Right atrium auricular region (tissue), 2 donors: ENCODE results near the gene CPEB4. TPM values are rescaled to one million over a fixed set of nuclear protein-coding genes. Genes with fewer than 3 reads are reported as not detected.
A peak's percentile ranks its signal among the peaks of the same experiment; 100 is the strongest.

Experiments used
- DNase-seq: peaks from one replicate; pipeline ENCODE4 v3.0.0-alpha.2; 2019; ENCODE audit warnings: low spot score
- H3K27ac ChIP-seq, 2 donors: fragments of 200-600 bp; sonication (generic); 1 replicate in 1 of 2; 2 replicates in 1 of 2; pipeline ENCODE4 v1.5.1; 2016 to 2019
- H3K27me3 ChIP-seq, 2 donors: fragments of 200-600 bp; sonication (generic); one replicate each; pipeline versions ENCODE4 v1.5.1 to v1.6.0; 2017 to 2019
- H3K36me3 ChIP-seq: fragments of 200-600 bp; sonication (generic); one replicate; pipeline ENCODE4 v1.5.1; 2016
- H3K4me1 ChIP-seq, 2 donors: fragments of 200-600 bp; sonication (generic); one replicate each; pipeline versions ENCODE4 v1.5.1 to v1.6.0; 2017 to 2019
- H3K4me3 ChIP-seq, 2 donors: fragments of 200-600 bp; sonication (generic); 1 replicate in 1 of 2; 2 replicates in 1 of 2; pipeline ENCODE4 v1.5.1; 2017 to 2019; ENCODE audit warnings: mild to moderate bottlenecking in 1 of 2, moderate library complexity in 1 of 2
- H3K9me3 ChIP-seq, 2 donors: fragments of 200-600 bp; sonication (generic); one replicate each; pipeline ENCODE4 v1.5.1; 2019
- total RNA-seq, 2 donors: library from RNA; depleted of rRNA; stranded (reverse); fragments of >200 nt; gene quantifications; one replicate each; pipeline ENCODE4 v1.1.0, GENCODE V29; 2016
- TF ChIP-seq, protein P1 (sequence below), 2 donors: fragments of 200-600 bp; sonication (generic); IDR thresholded peaks; one replicate each; pipeline ENCODE4 v1.5.1; 2019; ENCODE audit warnings: antibody characterized with exemption in 2 of 2

Gene CPEB4
- total RNA-seq, 2 donors from 2014 or later: 79.5 to 127 TPM

DNA sequence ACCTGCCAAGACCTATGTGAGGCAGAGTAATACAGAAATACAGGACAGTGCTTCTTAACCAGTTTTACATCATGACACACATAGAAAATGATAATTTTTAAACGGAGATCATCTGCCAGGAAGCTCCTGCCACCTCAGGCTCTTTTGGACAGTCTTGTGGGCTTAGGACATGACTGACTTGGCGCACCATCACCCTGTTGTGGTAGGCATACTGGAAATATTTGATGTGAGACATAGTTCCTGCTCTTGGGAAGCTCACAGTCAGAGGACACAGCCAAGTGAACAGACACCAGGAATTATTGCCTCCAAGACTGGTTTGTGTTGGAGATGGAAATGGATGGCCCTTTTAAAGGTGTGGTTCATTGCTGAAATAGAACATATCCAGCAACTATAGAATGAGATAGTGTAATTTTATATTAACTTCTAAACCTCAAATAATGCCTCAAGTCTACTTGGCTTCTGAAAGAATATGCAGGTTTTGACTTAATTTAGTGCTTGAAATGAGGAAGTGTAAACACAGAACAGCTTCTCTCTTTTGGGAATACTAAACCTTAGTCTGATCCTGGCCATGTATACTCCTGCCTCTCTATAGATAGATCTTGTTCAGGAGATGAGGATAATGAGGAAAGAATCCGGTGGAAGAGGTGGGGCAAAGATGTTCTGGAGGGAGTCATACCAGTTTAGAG, 19.7 kb downstream of the CPEB4 start:
- H3K27ac ChIP-seq: peak overlapping the region; percentile 76 to 83
- TF ChIP-seq, protein P1, sequence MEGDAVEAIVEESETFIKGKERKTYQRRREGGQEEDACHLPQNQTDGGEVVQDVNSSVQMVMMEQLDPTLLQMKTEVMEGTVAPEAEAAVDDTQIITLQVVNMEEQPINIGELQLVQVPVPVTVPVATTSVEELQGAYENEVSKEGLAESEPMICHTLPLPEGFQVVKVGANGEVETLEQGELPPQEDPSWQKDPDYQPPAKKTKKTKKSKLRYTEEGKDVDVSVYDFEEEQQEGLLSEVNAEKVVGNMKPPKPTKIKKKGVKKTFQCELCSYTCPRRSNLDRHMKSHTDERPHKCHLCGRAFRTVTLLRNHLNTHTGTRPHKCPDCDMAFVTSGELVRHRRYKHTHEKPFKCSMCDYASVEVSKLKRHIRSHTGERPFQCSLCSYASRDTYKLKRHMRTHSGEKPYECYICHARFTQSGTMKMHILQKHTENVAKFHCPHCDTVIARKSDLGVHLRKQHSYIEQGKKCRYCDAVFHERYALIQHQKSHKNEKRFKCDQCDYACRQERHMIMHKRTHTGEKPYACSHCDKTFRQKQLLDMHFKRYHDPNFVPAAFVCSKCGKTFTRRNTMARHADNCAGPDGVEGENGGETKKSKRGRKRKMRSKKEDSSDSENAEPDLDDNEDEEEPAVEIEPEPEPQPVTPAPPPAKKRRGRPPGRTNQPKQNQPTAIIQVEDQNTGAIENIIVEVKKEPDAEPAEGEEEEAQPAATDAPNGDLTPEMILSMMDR (IDR thresholded peaks at IDR 0.05): no peak
- no peak overlapping the region for H3K4me3 ChIP-seq

GRCh38 chr5:173909199-173909598, 21.1 kb downstream of the CPEB4 start:
- Histone ChIP-seq H3K9me3 (no peaks in the 10 kb centered on the region), H3K27ac (peak overlapping the region; percentile 76 to 83), H3K4me1 (peaks cover 0 to 74% of the 10 kb centered on the region in 2 donors), H3K27me3 (no peaks in the 10 kb centered on the region), H3K36me3 (peaks cover 18% of the 10 kb centered on the region), H3K4me3 (no peak overlapping the region)
- TF ChIP-seq, protein P1 (IDR thresholded peaks at IDR 0.05): no peak
- no peak for DNase-seq

More for the DNA sequence above, 19.7 kb downstream of the CPEB4 start:
- no peak for DNase-seq
- H3K9me3 ChIP-seq: no peaks in the 10 kb centered on the region
- H3K27me3 ChIP-seq: no peaks in the 10 kb centered on the region
- H3K36me3 ChIP-seq: peaks cover 18% of the 10 kb centered on the region
- H3K4me1 ChIP-seq: peaks cover 0 to 74% of the 10 kb centered on the region in 2 donors

DNA sequence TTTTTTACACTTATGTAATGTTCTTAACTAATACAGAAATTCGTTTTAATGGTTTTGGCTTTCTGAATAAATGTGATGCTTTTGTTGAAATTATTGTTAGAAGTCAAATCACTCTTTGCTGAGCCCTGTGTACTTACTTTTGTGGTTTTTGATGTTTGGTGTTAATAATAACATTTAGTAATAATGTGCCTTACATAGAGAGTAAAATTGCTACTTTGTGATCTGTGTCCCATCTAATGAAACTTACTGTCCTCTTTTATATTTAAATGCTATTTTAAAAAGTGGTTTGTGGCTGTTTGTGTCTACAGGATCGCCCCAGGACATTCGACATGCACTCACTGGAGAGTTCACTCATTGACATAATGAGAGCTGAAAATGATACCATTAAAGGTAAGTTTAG, 22.1 kb downstream of the CPEB4 start:
- Histone ChIP-seq H3K4me1 (peaks cover 0 to 83% of the 10 kb centered on the region in 2 donors), H3K27me3 (no peaks in the 10 kb centered on the region), H3K27ac (peak overlapping the region; percentile 76 to 83), H3K36me3 (peaks cover 18% of the 10 kb centered on the region), H3K4me3 (no peak overlapping the region), H3K9me3 (no peaks in the 10 kb centered on the region)
- TF ChIP-seq, protein P1 (IDR thresholded peaks at IDR 0.05): no peak
- DNase-seq: no peak

- TF ChIP-seq, protein P1 (IDR thresholded peaks at IDR 0.05): no peak
- H3K4me1 ChIP-seq: peaks cover 0 to 86% of the 10 kb centered on the region in 2 donors
- no peaks in the 10 kb centered on the region for H3K9me3 ChIP-seq
- H3K27ac ChIP-seq: peak overlapping the region; percentile 6 to 81
- H3K27me3 ChIP-seq: no peaks in the 10 kb centered on the region
- no peak for DNase-seq
- no peak overlapping the region for H3K4me3 ChIP-seq
- H3K36me3 ChIP-seq: peaks cover 18% of the 10 kb centered on the region
Observed at GRCh38 chr5:173911623-173912022, 23.5 kb downstream of the CPEB4 start.

DNA sequence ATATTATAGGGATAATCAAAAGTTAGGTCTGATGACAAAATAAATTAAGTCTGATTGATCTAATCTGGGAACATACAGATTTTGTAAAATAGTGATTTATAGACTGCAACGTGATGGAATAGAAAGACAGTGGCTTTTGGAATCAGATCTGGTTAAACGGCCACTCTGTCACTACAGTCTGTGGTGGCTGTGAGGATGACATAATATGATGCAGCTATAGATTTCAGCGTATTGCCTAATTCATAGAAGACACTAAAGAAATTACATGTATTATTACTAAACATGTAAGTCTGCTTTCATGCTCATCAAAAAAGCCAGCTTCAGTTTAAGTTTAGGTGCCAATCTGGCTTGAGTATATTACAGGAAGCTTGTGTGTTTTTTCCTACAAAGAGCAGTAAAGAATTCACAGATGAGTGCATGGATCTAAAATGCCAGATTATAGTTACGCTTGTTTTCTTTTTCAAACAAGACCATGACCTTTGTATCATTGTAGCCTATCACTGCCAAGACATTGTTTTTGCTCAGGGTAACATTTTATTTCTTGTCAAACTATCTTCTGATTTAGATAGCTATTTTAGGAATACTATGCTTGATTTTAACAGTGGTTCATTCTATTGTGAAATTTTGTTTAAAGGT, 25.7 kb downstream of the CPEB4 start:
- Histone ChIP-seq H3K36me3 (peaks cover 18% of the 10 kb centered on the region), H3K27ac (peak overlapping the region; percentile 81 to 86), H3K9me3 (no peaks in the 10 kb centered on the region), H3K27me3 (no peaks in the 10 kb centered on the region), H3K4me3 (no peak overlapping the region), H3K4me1 (peaks cover 0 to 82% of the 10 kb centered on the region in 2 donors)
- TF ChIP-seq, protein P1 (IDR thresholded peaks at IDR 0.05): no peak
- no peak for DNase-seq
